Cardiac muscle cell (in vitro differentiated cells and primary cell): ENCODE measurements around the gene MYOC. TPM values are rescaled to one million over a fixed set of nuclear protein-coding genes. Genes with fewer than 3 reads are reported as not detected.
A peak's percentile ranks its signal among the peaks of the same experiment; 100 is the strongest.

Experiments used
- DNase-seq, 2 donors: peaks; one replicate each; pipeline versions ENCODE4 v3.0.0 to v3.0.0-alpha.2; 2010 to 2017; ENCODE audit warnings: low read depth in 1 of 2, low spot score in 1 of 2
- H3K27ac ChIP-seq: fragments of 200-600 bp; sonication (generic); 2 replicates; pipeline ENCODE4 v1.5.1; 2016
- H3K27me3 ChIP-seq: fragments of 200-600 bp; sonication (generic); 2 replicates; pipeline ENCODE4 v1.6.0; 2016; ENCODE audit warnings: control low read depth
- H3K36me3 ChIP-seq: fragments of 200-600 bp; sonication (generic); 2 replicates; pipeline ENCODE4 v1.5.1; 2016; ENCODE audit warnings: control low read depth
- H3K4me1 ChIP-seq: fragments of 200-600 bp; sonication (generic); 2 replicates; pipeline ENCODE4 v1.8.1; 2017; ENCODE audit warnings: low read depth, mild to moderate bottlenecking, mixed run types
- H3K4me3 ChIP-seq: fragments of 200-600 bp; sonication (generic); 2 replicates; pipeline ENCODE4 v1.5.1; 2016; ENCODE audit warnings: mild to moderate bottlenecking
- H3K9me3 ChIP-seq: fragments of 200-600 bp; sonication (generic); 2 replicates; pipeline ENCODE4 v1.5.1; 2017; ENCODE audit warnings: low read depth, mild to moderate bottlenecking, control low read depth
- polyA plus RNA-seq: library from polyadenylated mRNA; unstranded; fragments of >200 nt; fragmentation: Nextera tagmentation; extraction: Ambion mirVana; gene quantifications from 2 replicates; pipeline ENCODE4 v1.2.1, GENCODE V29; 2016
- total RNA-seq: library from RNA; depleted of rRNA; stranded (reverse); fragments of >200 nt; gene quantifications from 2 replicates; pipeline ENCODE4 v1.2.3, GENCODE V29; 2016
- TF ChIP-seq, protein P1 (sequence below): IDR thresholded peaks from 2 replicates; pipeline ENCODE4 v1.5.1; 2012; ENCODE audit warnings: low read depth, mild to moderate bottlenecking, low read length

MYOC gene
- total and polyA plus RNA-seq, 2 experiments from 2014 or later: 0.12 TPM; not detected in 1

DNA sequence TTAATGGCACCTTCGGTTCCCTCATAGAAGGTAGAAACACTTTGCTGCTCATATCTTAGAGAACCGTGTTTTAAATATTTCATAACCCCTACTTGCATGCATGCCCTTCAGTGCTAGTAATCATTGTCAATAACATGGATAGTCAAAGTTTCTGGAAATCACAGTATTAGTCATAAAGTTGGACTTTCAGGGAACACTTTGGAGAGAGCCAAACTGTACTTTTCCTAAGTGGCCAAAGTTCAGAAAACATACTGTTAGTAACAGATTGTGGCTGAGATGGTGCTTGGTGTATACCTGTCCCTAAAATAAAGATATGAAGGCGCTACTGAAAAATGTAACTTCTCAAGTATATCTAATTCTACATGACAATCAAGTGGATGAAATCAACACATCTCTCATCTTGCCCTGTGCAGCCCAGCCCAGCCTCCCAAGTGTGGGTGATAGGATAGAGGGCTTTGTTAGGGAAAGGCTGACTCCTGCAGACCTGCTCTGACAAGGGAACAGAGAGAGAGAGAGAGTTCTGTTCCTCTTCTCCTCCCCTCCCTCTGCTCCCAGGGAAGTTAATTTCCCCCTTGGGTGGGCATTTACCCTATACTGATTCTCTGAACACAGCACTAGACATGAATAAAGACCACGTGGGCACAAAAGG is 14.4 kb downstream of the MYOC start:
- no peaks in the 10 kb centered on the region for H3K36me3 ChIP-seq
- H3K27me3 ChIP-seq: no peaks in the 10 kb centered on the region
- TF ChIP-seq, protein P1, sequence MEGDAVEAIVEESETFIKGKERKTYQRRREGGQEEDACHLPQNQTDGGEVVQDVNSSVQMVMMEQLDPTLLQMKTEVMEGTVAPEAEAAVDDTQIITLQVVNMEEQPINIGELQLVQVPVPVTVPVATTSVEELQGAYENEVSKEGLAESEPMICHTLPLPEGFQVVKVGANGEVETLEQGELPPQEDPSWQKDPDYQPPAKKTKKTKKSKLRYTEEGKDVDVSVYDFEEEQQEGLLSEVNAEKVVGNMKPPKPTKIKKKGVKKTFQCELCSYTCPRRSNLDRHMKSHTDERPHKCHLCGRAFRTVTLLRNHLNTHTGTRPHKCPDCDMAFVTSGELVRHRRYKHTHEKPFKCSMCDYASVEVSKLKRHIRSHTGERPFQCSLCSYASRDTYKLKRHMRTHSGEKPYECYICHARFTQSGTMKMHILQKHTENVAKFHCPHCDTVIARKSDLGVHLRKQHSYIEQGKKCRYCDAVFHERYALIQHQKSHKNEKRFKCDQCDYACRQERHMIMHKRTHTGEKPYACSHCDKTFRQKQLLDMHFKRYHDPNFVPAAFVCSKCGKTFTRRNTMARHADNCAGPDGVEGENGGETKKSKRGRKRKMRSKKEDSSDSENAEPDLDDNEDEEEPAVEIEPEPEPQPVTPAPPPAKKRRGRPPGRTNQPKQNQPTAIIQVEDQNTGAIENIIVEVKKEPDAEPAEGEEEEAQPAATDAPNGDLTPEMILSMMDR: no peak
- no peaks in the 10 kb centered on the region for H3K9me3 ChIP-seq
- no peak overlapping the region for H3K27ac ChIP-seq
- H3K4me1 ChIP-seq: no peaks in the 10 kb centered on the region
- DNase-seq: no peak
- H3K4me3 ChIP-seq: no peak overlapping the region

DNA sequence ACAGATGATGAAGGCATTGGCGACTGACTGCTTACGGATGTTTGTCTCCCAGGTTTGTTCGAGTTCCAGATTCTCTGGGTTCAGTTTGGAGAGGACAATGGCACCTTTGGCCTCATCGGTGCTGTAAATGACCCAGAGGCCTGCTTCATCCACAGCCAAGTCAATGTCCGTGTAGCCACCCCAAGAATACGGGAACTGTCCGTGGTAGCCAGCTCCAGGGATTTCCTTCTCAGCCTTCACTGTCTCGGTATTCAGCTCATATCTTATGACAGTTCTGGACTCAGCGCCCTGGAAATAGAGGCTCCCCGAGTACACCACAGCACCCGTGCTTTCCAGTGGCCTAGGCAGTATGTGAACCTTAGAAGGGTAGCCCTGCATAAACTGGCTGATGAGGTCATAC is 16.3 kb downstream of the MYOC start:
- Histone ChIP-seq H3K4me1 (no peaks in the 10 kb centered on the region), H3K9me3 (no peaks in the 10 kb centered on the region), H3K27ac (no peak overlapping the region), H3K27me3 (no peaks in the 10 kb centered on the region), H3K4me3 (no peak overlapping the region), H3K36me3 (no peaks in the 10 kb centered on the region)
- peak; percentile 19 to 61 for DNase-seq
- TF ChIP-seq, protein P1: no peak

DNA sequence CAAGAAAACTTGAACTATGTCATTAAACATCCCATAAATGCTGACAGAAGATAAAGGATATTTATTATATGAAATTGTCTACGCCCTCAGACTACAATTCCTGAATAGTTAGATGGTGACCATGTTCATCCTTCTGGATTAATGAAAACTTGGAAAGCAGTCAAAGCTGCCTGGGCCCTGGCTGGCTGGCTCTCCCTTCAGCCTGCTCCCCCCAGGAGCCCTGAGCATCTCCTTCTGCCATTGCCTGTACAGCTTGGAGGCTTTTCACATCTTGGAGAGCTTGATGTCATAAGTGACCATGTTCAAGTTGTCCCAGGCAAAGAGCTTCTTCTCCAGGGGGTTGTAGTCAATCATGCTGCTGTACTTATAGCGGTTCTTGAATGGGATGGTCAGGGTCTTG is 16.8 kb downstream of the MYOC start:
- Histone ChIP-seq H3K4me1 (no peaks in the 10 kb centered on the region), H3K4me3 (no peak overlapping the region), H3K9me3 (no peaks in the 10 kb centered on the region), H3K27me3 (no peaks in the 10 kb centered on the region), H3K27ac (no peak overlapping the region), H3K36me3 (no peaks in the 10 kb centered on the region)
- TF ChIP-seq, protein P1: no peak
- DNase-seq: no peak

DNA sequence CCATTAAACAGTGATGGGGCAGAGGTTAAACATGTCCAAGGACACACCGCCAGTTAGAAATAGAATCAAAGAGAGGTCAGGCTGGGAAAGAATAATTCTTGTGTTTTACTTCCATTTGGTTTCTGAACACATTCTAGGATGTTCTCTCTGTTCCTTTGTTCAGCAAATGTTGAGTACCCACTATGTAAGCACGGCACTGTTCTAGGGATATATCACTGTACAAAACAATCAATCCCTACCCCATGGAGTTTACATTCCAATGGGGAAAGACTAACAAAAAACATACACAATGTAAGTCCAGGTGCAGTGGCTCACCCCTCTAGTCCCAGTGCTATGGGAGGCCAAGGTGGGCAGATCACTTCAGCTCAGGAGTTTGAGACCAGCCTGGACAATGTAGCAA is 24.3 kb downstream of the MYOC start:
- H3K36me3 ChIP-seq: no peaks in the 10 kb centered on the region
- no peak overlapping the region for H3K4me3 ChIP-seq
- H3K27me3 ChIP-seq: no peaks in the 10 kb centered on the region
- no peaks in the 10 kb centered on the region for H3K9me3 ChIP-seq
- H3K4me1 ChIP-seq: no peaks in the 10 kb centered on the region
- no peak overlapping the region for H3K27ac ChIP-seq
- no peak for DNase-seq
- TF ChIP-seq, protein P1: no peak

DNA sequence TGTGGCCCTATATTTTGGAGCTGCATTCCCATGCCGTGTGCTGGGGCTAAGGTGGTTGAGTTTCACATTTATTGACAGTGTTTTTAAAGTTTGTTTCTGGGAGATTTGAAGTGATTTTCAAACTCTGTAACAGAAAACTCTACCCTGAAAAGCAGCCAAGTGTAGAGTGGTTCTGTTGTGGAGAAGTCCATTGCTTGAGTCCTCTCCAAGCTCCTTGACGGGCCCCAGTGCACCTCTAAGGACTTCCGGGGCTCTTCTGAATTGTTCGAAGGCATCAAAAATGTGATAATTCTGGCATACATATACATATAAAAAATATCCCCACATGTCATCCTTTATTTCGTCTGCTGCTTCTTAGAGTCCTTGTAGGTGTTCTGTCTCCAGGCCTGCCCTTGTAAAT is 25.5 kb downstream of the MYOC start:
- no peak overlapping the region for H3K27ac ChIP-seq
- no peaks in the 10 kb centered on the region for H3K9me3 ChIP-seq
- H3K27me3 ChIP-seq: no peaks in the 10 kb centered on the region
- no peak for DNase-seq
- no peak overlapping the region for H3K4me3 ChIP-seq
- H3K4me1 ChIP-seq: no peaks in the 10 kb centered on the region
- TF ChIP-seq, protein P1: no peak
- H3K36me3 ChIP-seq: no peaks in the 10 kb centered on the region
